ENCODE data around the gene KCNIP1.

KCNIP1 gene

DNA sequence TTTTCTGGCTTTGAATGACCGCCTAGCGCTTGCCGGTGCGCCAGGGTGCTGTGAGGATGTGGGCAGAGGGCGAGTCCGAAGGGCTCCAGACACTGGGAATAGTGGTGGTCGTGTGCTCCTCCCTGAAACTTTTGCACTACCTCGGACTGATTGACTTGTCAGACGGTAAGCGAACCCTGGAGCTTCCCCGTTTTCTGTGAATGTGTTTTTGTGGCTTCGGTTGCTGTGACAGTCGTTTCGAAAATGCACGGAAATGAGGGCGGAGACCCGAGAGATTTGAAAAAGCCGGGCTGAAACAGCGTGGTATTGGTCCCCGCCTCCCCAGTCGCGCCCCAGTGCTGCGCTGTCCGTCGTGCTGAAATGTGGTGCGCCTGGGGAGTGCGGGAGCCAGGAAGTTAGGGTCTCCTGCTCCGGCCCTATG, 177.2 kb downstream of the KCNIP1 start:
- H3K4me2 ChIP-seq (ENCODE audit: low read length) = no peak overlapping the region
- no peaks in the 10 kb centered on the region for H3K9me2 ChIP-seq (ENCODE audit: low read depth, low read length)
- H3K27me3 ChIP-seq (ENCODE audit: insufficient read depth, low read length) = no peaks in the 10 kb centered on the region
- H3K4me1 ChIP-seq (ENCODE audit: insufficient read depth, low read length, severe bottlenecking) = no peaks in the 10 kb centered on the region
- no peaks in the 10 kb centered on the region for H4K20me1 ChIP-seq (ENCODE audit: insufficient read depth, low read length)
- no peak overlapping the region for H3K27ac ChIP-seq (ENCODE audit: low read depth, low read length, poor library complexity, severe bottlenecking)
- no peak overlapping the region for H3K9ac ChIP-seq (ENCODE audit: low read length)
- TF ChIP-seq CTCF (IDR thresholded peaks at IDR 0.05; ENCODE audit: low read length) = no peak
- no peak for TF ChIP-seq EZH2 (IDR thresholded peaks at IDR 0.05; ENCODE audit: borderline replicate concordance, low read length)
- H3K9me3 ChIP-seq (ENCODE audit: low read length) = no peaks in the 10 kb centered on the region
- no peaks in the 10 kb centered on the region for H3F3A ChIP-seq (ENCODE audit: insufficient read depth, low read length)
- H3K79me2 ChIP-seq (ENCODE audit: insufficient read depth, low read length) = no peaks in the 10 kb centered on the region
- H3K4me3 ChIP-seq (ENCODE audit: low read depth, low read length, poor library complexity, severe bottlenecking) = no peak overlapping the region
- no peak overlapping the region for H2AFZ ChIP-seq (ENCODE audit: low read length)
- H3K36me3 ChIP-seq (ENCODE audit: insufficient read depth, low read length) = no peaks in the 10 kb centered on the region

- H3K9me3 ChIP-seq (ENCODE audit: low read length) = no peaks in the 10 kb centered on the region
- no peaks in the 10 kb centered on the region for H3K79me2 ChIP-seq (ENCODE audit: insufficient read depth, low read length)
- no peaks in the 10 kb centered on the region for H3F3A ChIP-seq (ENCODE audit: insufficient read depth, low read length)
- H4K20me1 ChIP-seq (ENCODE audit: insufficient read depth, low read length) = no peaks in the 10 kb centered on the region
- no peaks in the 10 kb centered on the region for H3K27me3 ChIP-seq (ENCODE audit: insufficient read depth, low read length)
- no peak overlapping the region for H3K4me2 ChIP-seq (ENCODE audit: low read length)
- H3K36me3 ChIP-seq (ENCODE audit: insufficient read depth, low read length) = no peaks in the 10 kb centered on the region
- H2AFZ ChIP-seq (ENCODE audit: low read length) = no peak overlapping the region
- H3K4me1 ChIP-seq (ENCODE audit: insufficient read depth, low read length, severe bottlenecking) = no peaks in the 10 kb centered on the region
- H3K9me2 ChIP-seq (ENCODE audit: low read depth, low read length) = no peaks in the 10 kb centered on the region
- H3K9ac ChIP-seq (ENCODE audit: low read length) = no peak overlapping the region
- TF ChIP-seq CTCF (IDR thresholded peaks at IDR 0.05; ENCODE audit: low read length) (no peak), EZH2 (IDR thresholded peaks at IDR 0.05; ENCODE audit: borderline replicate concordance, low read length) (no peak)
- H3K27ac ChIP-seq (ENCODE audit: low read depth, low read length, poor library complexity, severe bottlenecking) = no peak overlapping the region
- H3K4me3 ChIP-seq (ENCODE audit: low read depth, low read length, poor library complexity, severe bottlenecking) = no peak overlapping the region
These were observed 187.8 kb downstream of the KCNIP1 start for GRCh38 chr5:170691657-170692056.

DNA sequence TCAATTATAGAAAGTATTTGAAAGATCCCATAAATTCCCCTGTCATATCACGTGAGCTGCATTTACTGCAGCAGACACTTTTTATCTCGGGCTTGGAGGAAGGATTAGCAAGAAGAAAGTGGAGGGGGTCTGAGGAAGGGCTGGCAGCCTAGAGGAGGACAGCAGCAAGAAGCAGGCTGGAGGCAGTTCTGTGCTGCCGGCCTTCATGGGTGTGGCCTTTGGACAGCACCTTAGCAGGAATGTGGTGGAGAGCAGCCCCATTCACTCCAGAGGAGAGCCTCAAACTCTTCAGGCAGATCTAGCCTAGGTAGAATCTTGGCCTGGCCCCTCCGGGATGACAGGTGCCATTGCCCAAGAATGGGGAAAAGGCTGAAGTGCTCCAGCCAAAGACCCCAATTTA, 189.9 kb downstream of the KCNIP1 start:
- Histone ChIP-seq H4K20me1 (ENCODE audit: insufficient read depth, low read length) (no peaks in the 10 kb centered on the region), H2AFZ (ENCODE audit: low read length) (no peak overlapping the region), H3K4me2 (ENCODE audit: low read length) (no peak overlapping the region), H3K9me3 (ENCODE audit: low read length) (no peaks in the 10 kb centered on the region), H3K4me3 (ENCODE audit: low read depth, low read length, poor library complexity, severe bottlenecking) (no peak overlapping the region), H3K9me2 (ENCODE audit: low read depth, low read length) (no peaks in the 10 kb centered on the region), H3K4me1 (ENCODE audit: insufficient read depth, low read length, severe bottlenecking) (no peaks in the 10 kb centered on the region), H3K27me3 (ENCODE audit: insufficient read depth, low read length) (no peaks in the 10 kb centered on the region), H3K79me2 (ENCODE audit: insufficient read depth, low read length) (no peaks in the 10 kb centered on the region), H3K36me3 (ENCODE audit: insufficient read depth, low read length) (no peaks in the 10 kb centered on the region), H3F3A (ENCODE audit: insufficient read depth, low read length) (no peaks in the 10 kb centered on the region), H3K9ac (ENCODE audit: low read length) (no peak overlapping the region), H3K27ac (ENCODE audit: low read depth, low read length, poor library complexity, severe bottlenecking) (no peak overlapping the region)
- no peak for TF ChIP-seq EZH2 (IDR thresholded peaks at IDR 0.05; ENCODE audit: borderline replicate concordance, low read length)
- no peak for TF ChIP-seq CTCF (IDR thresholded peaks at IDR 0.05; ENCODE audit: low read length)
